Cardiac muscle cell (in vitro differentiated cells and primary cell): ENCODE measurements around the gene RHD. TPM values are rescaled to one million over a fixed set of nuclear protein-coding genes. Genes with fewer than 3 reads are reported as not detected.

Source experiments
- DNase-seq, 2 donors: peaks; one replicate each; pipeline versions ENCODE4 v3.0.0 to v3.0.0-alpha.2; 2010 to 2017; ENCODE audit warnings: low read depth in 1 of 2, low spot score in 1 of 2
- H3K27ac ChIP-seq: fragments of 200-600 bp; sonication (generic); 2 replicates; pipeline ENCODE4 v1.5.1; 2016
- H3K27me3 ChIP-seq: fragments of 200-600 bp; sonication (generic); 2 replicates; pipeline ENCODE4 v1.6.0; 2016; ENCODE audit warnings: control low read depth
- H3K36me3 ChIP-seq: fragments of 200-600 bp; sonication (generic); 2 replicates; pipeline ENCODE4 v1.5.1; 2016; ENCODE audit warnings: control low read depth
- H3K4me1 ChIP-seq: fragments of 200-600 bp; sonication (generic); 2 replicates; pipeline ENCODE4 v1.8.1; 2017; ENCODE audit warnings: low read depth, mild to moderate bottlenecking, mixed run types
- H3K4me3 ChIP-seq: fragments of 200-600 bp; sonication (generic); 2 replicates; pipeline ENCODE4 v1.5.1; 2016; ENCODE audit warnings: mild to moderate bottlenecking
- H3K9me3 ChIP-seq: fragments of 200-600 bp; sonication (generic); 2 replicates; pipeline ENCODE4 v1.5.1; 2017; ENCODE audit warnings: low read depth, mild to moderate bottlenecking, control low read depth
- CTCF ChIP-seq: IDR thresholded peaks from 2 replicates; pipeline ENCODE4 v1.5.1; 2012; ENCODE audit warnings: low read depth, mild to moderate bottlenecking, low read length
- polyA plus RNA-seq: library from polyadenylated mRNA; unstranded; fragments of >200 nt; fragmentation: Nextera tagmentation; extraction: Ambion mirVana; gene quantifications from 2 replicates; pipeline ENCODE4 v1.2.1, GENCODE V29; 2016
- total RNA-seq: library from RNA; depleted of rRNA; stranded (reverse); fragments of >200 nt; gene quantifications from 2 replicates; pipeline ENCODE4 v1.2.3, GENCODE V29; 2016

RHD gene
- total and polyA plus RNA-seq, 2 experiments from 2014 or later, result 1.1 TPM; not detected in 1

- no peaks in the 10 kb centered on the region for H3K9me3 ChIP-seq
- TF ChIP-seq CTCF, result no peak
- peak within 1 kb of the TSS; percentile 86 for H3K4me3 ChIP-seq
- peaks cover 4% of the 10 kb centered on the region for H3K4me1 ChIP-seq
- no peaks in the 10 kb centered on the region for H3K27me3 ChIP-seq
- peaks cover 11% of the 10 kb centered on the region for H3K36me3 ChIP-seq
- peak within 1 kb of the TSS; percentile 93 for H3K27ac ChIP-seq
- DNase-seq, result peak; percentile 88 to 89
These were observed 66.1 kb downstream of the RHD start, which contains the start of gene TMEM50A for GRCh38 chr1:25338188-25338981. TSS of gene TMEM50A (plus strand) at chr1:25338334. CDS start at chr1:25340487, 2,153 bp downstream.

DNA sequence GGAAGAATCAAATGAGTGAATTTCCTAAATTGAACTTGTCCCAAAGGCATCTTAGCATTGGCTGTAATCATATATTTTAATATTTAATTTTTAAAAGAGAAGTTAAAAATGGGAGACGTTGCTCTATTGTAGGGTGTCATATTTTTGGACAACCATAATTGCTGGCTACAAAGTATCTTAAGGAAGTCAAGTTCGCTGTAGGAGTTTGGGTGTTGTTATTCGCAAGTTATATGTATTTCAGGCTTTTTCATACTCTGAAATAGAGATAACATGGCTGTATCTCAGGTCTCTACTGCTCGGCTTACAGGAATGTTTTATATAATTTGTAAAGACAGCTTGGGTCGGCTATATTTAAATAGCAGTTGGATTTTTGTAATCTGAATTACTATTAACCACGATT is 66.7 kb downstream of the RHD start:
- H3K9me3 ChIP-seq, result no peaks in the 10 kb centered on the region
- TF ChIP-seq CTCF, result no peak
- peaks cover 11% of the 10 kb centered on the region for H3K36me3 ChIP-seq
- peaks cover 4% of the 10 kb centered on the region for H3K4me1 ChIP-seq
- no peaks in the 10 kb centered on the region for H3K27me3 ChIP-seq
- DNase-seq, result no peak
- peak overlapping the region; percentile 86 for H3K4me3 ChIP-seq
- peak overlapping the region; percentile 93 for H3K27ac ChIP-seq

DNA sequence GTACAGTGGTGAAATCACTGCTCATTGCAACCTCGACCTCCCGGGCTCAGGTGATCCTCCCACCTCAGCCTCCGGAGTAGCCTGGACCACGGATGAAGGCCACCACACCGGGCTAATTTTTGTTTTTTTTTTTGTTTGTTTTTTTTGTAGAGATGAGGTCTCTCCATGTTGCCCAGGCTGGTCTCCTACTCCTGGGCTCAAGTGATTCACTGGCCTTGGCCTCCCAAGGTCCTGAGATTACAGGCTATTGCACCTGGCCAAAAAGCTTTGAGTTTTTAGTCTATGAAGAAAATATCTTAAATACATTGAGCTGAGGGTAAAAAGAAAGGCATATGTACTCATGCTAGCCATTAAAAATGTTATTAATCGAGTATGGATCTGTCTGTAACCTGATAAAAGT is 69.4 kb downstream of the RHD start:
- no peak for DNase-seq
- Histone ChIP-seq H3K4me3 (no peak overlapping the region), H3K9me3 (no peaks in the 10 kb centered on the region), H3K27me3 (no peaks in the 10 kb centered on the region), H3K27ac (no peak overlapping the region), H3K4me1 (peaks cover 4% of the 10 kb centered on the region), H3K36me3 (peaks cover 12% of the 10 kb centered on the region)
- no peak for TF ChIP-seq CTCF

- H3K36me3 ChIP-seq, result peaks cover 13% of the 10 kb centered on the region
- H3K9me3 ChIP-seq, result no peaks in the 10 kb centered on the region
- no peak for DNase-seq
- no peak overlapping the region for H3K4me3 ChIP-seq
- no peaks in the 10 kb centered on the region for H3K27me3 ChIP-seq
- H3K27ac ChIP-seq, result no peak overlapping the region
- peaks cover 4% of the 10 kb centered on the region for H3K4me1 ChIP-seq
- TF ChIP-seq CTCF, result no peak
These were observed 70.5 kb downstream of the RHD start for GRCh38 chr1:25342846-25343245.

GRCh38 chr1:25343872-25344271 is 71.6 kb downstream of the RHD start:
- peaks cover 20% of the 10 kb centered on the region for H3K36me3 ChIP-seq
- peak in 1 of 2 donors; percentile 79 for DNase-seq
- no peak overlapping the region for H3K27ac ChIP-seq
- H3K27me3 ChIP-seq, result no peaks in the 10 kb centered on the region
- no peaks in the 10 kb centered on the region for H3K9me3 ChIP-seq
- peaks cover 4% of the 10 kb centered on the region for H3K4me1 ChIP-seq
- TF ChIP-seq CTCF, result no peak
- H3K4me3 ChIP-seq, result no peak overlapping the region
